Ammon's horn (tissue), 1 donor: ENCODE results near the gene NEURL4.
"Not testable (repeated sequence)": the region's sequence is repeated elsewhere in the genome, so short reads cannot be mapped to it uniquely, and the experiment has no call there.

Experiments
- DNase-seq: peaks from one replicate; pipeline ENCODE4 v3.0.0-alpha.2; 2016; ENCODE audit warnings: low spot score

Gene NEURL4

DNA sequence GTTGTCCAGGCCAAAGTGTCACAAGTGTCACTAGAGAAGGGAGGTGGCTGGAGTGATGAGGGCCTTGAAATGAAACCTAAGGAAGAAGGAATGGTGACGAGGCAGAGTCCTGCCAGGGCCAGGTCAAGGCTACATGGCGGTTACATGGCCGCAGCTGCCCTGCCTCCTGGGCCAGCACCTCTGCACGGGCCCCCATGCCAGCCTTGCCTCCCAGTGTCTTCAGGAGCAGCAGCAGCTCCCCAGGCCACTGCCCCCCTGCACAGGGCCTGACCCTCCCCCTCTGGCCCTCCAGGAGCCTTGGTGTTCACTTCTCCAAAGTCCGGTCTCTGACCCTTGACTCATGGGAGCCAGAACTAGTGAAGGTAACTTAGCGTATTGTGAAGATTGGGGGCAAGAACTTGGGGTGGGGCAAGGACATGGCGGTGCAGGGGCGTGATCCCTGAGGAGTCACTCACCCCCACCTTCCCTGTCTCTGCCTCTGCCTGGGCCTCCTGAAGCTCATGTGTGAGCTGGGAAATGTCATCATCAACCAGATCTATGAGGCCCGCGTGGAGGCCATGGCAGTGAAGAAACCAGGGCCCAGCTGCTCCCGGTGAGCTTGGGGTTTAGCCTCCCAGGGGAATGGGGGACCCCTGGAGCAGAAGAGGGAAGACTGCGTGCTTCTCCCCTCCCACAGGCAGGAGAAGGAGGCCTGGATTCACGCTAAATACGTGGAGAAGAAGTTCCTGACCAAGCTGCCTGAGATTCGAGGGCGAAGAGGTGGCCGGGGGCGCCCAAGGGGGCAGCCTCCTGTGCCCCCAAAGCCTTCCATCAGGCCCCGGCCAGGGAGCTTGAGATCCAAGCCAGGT is 18.7 kb upstream of the NEURL4 start:
- no peak for DNase-seq

DNA sequence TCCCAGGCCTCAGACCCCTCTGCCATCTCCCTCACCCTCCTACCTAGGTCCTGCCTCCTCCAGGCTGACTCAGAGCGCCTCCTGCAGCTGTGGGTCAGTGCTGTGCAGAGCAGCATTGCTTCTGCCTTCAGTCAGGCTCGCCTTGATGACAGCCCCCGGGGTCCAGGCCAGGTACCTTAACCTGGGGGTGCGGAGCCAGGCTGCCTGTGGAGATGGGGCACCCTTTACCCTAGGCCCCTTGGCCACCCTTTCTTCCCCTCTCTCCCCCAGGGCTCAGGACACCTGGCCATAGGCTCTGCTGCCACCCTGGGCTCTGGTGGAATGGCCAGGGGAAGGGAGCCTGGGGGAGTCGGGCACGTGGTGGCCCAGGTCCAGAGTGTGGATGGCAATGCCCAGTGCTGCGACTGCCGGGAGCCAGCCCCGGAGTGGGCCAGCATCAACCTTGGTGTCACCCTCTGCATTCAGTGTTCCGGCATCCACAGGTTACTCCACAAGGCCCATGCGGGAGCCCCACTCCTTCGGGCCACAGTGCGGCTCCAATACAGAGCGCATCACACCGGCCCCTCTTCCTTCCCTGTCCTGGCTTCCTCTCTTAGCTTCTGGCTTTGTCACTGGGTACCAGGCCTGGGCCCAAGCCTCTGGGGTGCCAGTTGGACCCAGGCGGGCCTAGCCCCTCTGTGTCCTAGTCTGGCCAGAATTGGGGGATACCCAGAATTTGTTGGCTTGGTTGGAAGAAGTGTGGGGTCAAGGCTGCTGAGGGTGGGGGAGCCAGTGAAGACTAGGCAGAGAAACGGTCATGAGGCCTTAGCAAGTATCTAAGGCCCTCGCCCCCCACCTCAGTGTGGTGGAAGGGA is 17.9 kb upstream of the NEURL4 start:
- DNase-seq: no peak

DNA sequence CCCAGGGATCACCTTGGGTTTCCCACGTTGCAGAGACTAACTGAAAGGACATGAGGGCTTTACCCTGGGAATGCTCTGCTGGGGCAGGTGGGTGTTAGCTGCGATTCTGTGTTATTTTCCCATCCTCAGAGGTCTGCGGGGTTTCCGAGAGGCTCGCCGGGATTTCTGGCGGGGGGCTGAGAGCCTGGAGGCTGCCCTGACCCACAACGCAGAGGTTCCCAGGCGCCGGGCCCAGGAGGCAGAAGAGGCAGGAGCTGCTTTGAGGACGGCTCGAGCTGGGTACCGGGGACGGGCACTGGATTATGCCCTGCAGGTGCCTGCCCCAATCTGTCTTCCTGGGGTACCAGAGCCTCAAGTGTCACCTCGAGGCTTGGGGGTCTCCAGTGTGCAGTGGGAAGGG is 14.1 kb upstream of the NEURL4 start:
- no peak for DNase-seq

DNA sequence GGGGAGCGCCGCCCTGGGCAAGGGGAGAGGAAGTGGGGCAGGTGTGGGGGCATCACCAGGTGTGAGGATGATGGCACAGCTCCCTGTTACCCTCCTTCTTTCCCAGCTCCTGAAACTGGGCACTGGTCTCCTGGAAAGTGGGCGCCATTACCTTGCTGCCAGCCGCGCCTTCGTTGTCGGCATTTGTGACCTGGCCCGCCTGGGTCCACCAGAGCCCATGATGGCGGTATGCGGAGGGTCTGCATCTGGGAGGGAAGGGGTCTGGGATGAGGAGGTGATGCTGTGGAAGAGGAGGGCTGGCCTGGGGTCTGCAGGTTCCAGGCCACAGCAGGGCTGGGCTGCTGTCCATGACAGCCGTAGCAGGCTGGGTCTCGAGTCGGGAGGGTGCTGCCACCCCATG is 12.7 kb upstream of the NEURL4 start:
- DNase-seq: no peak

DNA sequence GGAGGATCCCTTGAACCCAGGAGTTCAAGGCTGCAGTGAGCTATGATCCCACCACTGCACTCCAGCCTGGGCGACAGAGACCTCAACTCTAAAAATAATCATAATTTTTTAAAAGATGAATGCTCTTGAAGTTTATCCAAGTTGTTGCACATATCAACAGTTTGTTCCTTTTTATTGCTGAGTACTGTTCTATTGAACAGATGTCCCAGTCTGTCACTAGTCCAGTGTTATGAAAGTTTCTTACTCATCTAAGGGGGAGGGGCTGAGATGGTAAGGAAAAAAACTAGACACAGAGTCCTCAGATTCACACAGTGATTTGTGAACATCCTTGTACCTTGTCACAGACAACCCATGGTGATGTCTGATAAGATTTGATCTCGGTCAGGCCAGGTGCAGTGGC is 11.0 kb upstream of the NEURL4 start:
- DNase-seq: peak; percentile 46

DNA sequence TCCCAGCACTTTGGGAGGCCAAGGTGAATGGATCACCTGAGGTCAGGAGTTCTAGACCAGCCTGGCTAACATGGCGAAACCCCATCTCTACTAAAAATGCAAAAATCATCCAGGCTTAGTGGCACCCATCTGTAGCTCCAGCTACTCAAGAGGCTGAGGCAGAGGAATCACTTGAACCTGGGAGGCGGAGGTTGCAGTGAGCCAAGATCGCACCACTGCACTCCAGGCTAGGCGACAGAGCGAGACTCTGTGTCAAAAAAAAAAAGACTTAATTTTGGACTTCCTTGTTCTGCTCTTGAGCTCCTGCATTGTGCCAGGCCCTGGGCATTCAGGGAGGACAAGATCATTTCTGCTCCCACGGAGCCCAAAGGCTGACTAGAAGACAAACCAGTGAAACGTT is 8.5 kb upstream of the NEURL4 start:
- not testable (repeated sequence) for DNase-seq

DNA sequence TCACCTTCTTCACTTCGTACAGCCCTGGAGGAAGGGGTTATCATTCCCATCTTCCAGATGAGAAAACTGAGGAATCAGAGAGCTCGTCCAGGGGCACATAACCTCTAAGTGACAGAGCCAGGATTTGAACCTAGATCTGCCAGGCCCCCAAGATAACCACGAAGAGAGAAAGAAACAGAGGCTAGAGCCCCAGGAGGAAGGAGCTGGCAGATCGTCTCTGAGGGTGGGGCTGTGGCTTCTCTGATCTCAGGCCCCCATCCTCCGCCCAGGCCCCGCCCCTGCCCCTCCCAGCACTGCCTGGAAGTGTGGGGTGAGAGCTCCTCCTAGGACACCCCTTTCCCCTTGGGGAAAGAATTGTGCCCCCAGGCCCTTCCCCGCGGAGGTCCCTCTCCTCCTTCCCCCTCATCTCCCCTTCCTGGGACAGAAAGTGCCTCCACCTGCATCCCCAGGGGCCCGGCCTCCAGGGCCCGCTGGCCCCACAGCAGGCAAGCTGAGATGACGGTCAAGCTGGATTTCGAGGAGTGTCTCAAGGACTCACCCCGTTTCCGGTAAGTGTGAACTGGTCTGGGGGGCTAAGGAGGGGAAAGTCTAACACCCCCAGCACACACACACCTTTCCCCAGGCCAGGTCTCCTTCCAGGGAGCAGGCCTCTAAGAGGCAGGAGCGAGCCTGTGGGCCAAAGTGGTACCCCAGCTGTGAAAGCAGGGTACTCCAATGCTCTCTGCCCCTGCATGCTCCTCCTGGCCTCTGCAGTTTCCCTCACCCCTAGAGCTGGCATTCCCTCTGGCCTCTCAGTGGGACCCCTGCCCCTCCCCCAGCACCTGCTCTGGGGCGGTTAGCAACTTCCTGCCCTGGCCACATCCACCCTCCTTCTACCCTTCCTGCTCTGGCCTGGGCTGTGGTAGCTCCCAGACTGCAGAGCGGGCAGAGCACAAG is 7.4 kb upstream of the NEURL4 start, which contains the start of gene ACAP1:
Gene ACAP1, plus strand, starts transcription at position 290 of the 936 bp plus-strand sequence. Its CDS starts 206 bp downstream, at position 496.
- DNase-seq: no peak

DNA sequence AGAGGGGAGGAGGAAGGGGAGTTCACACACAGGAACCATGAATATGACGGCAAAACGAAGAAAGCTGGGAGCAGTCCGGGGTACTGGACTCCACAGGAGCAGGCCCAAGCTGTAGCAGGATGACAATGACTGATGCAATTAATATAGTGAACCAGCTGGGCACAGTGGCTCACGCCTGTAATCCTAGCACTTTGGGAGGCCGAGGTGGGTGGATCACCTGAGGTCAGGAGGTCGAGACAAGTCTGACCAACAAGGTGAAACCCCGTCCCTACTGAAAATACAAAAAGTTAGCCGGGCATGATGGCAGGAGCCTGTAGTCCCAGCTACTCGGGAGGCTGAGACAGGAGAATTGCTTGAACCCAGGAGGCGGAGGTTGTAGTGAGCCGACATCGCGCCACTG is 6.6 kb upstream of the NEURL4 start:
- DNase-seq: not testable (repeated sequence)

DNA sequence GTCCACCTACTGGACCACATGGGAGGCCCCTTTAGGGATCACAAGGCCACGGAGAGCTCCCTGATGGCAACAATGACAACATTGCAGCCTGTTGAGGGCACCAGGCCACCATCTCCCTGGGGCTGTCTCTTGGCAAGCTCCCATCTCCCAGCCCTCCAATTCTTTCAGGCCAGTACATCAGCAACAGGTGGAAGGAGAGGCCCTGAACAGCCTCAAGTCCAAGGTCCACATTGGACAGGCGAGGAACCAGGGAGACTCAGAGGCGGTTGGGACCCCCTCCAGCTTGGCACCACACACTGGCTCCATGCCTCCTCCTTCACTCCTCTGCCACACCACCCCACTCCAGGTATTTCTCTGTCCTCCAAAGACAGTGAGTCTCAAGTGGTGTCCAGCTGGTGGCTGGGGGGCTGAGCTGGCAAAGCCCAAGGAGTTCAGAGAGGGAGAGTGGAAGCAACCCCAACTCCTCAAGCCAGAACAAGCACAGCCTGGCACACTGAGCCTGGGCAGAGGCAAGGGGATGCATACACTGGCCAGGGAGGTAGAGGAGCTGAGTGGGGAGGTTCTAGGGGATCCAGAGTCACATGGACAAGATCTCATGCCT is 5.9 kb upstream of the NEURL4 start:
- no peak for DNase-seq

DNA sequence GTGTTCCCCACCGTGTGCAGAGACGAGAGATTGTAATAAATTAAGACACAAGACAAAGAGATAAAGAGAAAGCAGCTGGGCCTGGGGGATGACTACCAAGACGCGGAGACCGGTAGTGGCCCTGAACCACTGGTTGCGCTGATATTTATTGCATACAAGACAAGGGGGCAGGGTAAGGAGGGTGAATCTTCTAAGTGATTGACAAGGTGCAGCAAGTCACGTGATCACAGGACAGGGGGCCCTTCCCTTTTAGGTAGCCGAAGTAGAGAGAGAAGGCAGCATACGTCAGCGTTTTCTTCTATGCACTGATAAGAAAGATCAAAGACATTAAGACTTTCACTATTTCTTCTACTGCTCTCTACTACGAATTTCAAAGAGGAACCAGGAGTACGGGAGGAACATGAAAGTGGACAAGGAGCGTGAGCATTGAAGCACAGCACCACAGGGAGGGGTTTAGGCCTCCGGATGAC is 3.5 kb upstream of the NEURL4 start:
- DNase-seq: not testable (repeated sequence)

DNA sequence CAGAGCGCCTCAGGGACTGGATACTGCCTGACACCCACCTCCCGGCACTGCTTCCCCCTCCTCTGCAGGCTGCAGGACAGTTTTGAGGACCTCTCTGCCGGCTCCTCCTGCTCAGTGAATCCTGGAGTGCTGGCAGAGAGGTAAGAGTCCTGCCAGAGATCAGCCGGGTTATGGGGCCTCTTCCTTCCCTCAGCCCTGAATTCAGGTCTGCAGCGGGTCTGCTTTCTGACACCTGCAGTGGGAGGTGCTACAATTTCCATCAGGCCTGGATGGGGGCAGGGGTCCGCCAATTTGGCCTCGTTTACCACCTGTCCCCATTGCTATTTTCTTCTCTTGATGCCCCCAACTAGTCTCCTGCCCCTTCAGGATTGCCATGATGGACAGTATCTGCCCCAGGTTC is 3.0 kb upstream of the NEURL4 start:
- DNase-seq: no peak

DNA sequence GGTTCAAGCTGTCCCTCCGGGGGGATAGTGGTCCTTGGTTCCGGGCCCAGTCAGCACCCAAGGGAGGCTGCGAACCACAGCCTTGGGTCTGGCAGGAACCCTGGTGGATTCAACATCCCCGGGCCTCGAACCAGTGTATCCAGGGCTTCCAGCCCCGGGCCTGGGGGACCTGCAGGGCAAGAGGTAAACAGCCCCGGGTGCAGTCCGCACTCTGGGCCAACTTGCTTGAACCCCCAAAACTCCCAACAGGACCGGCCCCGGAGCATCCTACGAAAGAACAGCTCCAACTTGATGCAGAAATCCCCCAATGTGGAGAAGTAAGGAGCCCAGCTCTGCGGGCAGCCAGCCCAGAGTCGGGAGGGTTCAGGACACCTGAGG is 1.5 kb upstream of the NEURL4 start:
- DNase-seq: no peak

DNA sequence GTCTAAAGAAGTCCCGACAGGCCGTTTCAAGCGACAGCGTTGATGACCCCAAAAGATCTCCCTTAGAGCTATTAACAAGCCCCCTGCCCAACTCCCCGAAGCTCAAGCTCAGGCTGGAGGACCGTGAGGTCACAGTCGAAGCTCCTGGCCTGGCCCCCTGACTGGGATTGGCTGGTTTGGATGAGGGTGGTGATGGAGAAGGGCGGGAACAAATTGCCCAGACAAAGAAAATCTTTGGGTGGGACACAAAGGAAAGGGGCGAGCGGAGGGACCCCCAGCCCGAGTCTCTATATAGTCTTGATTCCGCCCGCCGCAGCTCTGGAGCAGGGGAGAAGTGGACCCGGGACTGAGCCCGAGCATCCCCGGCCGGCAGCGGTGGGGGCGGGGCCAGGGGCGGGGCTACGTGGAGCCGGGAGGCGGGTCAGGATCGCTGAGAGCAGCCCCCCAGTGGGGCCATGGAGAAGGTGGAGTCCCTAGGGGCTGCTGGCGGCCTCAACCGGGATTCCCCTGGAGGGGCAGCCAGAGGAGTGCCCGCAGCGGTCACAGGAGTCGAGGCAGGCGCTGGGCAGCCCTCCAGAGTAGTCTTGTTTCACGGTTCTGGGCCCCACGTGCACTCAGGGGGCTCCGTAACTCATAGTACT is 982 bp upstream of the NEURL4 start:
- DNase-seq: peak; percentile 83

DNA sequence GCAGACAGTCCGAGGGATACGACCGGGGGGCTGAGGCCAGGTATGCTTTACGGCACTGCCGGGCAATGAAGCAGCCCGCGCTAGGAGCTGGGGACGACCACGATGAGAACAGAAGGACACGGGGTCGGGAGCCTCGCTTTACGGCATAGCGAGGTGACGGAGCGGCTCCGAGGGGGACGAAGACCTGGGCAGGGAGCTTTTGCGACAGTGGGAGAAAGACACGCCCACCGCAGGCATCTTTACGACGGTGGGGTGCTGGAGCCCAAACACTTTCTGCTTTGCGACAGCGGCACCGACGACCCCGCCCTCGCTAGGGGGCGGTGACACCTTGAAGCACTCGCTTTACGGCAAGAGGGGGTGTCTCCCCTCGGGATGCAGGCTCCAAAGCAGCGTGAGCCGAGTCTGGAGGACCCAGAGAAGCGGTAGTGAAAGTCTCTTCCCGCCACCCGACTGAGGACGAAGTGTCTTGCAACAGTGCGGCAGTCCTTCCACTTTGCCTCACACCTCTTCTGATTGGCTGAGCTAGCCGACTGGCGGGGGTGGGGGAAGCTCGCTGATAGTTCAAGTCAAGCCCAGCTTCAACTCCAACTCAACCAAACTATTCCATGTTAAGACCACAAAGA is 350 bp upstream of the NEURL4 start:
- peak; percentile 98 for DNase-seq

DNA sequence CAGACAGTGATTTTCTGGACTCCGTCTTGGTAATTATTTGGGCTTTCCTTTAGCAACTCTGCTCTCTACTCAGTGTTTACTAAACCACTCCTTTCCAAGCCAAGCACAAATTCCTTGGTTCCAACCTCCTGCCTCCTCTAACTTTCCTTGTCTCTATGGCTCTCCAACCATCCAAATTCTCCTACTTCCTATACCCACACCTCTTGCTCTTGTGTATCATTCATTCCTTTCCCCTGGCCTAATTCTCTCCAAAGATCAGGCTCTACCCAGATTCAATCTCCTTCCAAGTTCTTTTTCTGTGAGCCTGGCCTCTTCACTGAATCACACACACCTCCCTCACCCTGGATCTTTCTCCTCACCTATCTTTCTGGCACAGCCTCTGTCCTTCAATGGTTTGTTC is 1.1 kb downstream of the NEURL4 start:
- DNase-seq: no peak

DNA sequence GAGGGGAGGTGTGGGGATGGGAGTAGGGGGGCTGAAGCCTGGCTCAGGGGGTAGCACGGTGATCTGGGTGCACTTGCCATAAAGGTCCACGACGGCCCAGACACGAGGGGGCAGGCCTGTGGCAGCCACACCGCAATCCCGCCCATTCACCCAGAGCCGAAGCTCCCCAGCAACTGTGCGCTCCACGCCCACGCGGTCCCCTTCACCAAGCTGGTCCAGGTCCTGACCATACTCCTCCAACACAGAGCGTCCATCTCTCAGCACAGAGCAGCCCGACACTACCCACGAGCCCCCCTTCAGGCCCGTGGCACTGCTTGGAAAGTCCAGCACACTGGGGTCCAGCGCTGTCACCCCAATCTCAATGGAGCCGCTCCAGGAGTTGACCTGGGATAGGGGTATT is 1.6 kb downstream of the NEURL4 start:
- no peak for DNase-seq

DNA sequence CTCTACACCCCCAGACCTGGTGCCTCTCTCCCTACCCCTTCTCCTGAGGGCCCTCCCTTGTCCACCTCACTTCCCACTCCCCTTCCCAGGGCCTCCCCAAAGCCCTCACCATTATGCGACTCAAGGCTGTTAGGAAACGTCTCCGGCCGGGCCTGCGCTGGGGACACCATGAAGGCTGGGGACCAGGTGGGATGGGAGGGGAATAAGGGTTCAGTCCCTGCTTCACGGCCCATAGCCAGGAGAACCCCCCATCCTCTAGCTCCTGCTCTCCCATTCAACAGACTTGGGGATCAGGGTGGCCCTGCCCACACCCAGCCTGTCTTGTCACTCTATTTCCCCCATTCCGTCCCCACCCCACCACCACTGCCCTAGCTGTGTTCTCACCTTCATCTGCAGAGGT is 2.1 kb downstream of the NEURL4 start:
- DNase-seq: no peak

DNA sequence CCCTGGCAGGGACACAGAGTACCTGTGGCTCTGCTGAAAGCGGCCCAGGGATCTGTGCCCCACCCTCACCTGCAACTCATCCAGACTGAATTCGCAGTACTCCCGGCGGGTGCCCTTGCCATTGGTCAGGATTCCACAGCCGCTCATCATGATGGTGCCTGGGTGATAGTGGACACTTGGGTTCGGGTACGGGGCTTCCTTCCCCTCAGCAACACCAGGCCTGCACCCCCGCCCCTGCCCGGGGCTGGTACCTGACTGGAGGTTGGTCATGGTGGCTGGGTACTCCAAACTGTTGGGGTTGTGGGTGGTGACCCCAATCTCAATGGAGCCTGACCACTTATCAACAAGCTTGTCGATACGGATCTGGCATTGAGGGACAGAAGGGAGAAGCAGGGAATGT is 2.9 kb downstream of the NEURL4 start:
- DNase-seq: no peak

DNA sequence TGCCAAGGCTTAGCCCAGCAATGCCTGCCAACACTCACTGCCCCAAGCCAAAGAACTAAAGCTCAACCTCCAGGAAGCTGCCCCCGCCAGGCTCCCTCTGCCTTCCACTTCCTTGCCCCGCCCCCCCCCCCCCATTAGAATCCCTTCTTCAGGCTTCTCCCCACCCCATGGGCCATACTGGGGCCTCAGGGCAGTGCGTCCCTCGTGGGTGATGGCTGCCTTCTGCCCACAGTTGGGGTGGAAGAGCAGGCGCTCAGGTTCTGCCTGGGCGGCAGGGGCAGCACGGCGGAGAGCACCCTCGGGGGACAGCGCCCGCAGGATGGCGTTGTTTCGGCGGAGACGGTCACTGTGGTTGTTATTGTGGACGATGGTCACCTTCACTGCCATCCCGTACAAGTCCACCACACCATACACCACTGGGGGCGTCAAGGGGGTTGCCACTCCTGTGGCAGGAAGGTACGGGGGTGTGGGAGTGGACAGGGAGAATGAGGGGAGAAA is 4.1 kb downstream of the NEURL4 start:
- no peak for DNase-seq

DNA sequence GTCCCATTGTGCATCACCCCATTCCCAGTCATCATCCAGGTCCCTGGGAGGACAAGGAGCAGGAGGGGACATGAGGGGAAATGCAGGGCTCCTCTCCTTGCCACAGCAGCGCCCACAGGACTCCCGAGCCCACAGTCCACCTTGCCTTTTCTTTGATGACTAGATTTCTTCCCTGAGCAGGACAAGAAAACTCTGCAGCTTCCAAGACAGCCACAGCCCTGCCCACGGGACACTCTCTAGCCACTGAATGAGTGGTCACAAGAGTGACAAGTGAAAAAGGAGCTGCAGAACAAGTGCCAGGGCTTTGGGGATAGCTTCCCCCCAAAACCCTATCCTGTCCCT is 4.7 kb downstream of the NEURL4 start:
- DNase-seq: no peak
